Measurements from ENCODE around the gene PSD. TPM values are rescaled to one million over a fixed set of nuclear protein-coding genes. Genes with fewer than 3 reads are reported as not detected.
A peak's percentile ranks its signal among the peaks of the same experiment; 100 is the strongest.

PSD gene
- total RNA-seq, 6 experiments from 2014 or later = 0.37 to 1.4 (median 0.69) TPM

DNA sequence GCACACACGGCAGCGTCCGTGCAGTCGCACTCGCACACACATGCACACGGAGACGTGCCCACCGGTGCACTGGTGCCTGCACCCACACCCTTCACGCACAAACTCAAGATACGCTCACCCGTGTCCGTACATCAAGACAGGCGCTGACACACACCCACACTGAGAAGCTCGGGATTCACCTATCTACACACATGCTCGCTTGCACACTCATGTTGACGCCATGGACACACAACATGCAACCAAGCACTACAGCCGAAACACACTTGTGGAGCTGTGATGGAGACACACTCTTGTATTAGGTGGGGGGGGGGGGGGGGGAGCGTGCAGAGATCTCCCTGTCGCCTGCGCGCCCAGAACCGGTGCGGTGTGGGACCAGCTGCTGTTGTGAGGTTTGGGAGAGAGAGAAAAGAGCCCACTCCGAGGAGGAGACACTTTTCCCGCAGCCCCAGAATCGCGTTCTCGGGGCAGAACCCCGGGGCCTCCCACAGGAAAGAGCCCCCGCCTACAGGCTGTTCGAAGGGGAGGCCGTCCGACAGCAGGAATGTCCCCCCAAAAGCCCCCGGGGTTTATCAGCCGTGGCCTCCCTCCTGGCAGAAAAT lies 23.7 kb downstream of the PSD start:
- peak overlapping the region; percentile 86 for H3K4me3 Mint-ChIP-seq
- H3K9me3 Mint-ChIP-seq = no peaks in the 10 kb centered on the region
- no peak for DNase-seq

GRCh38 chr10:102394079-102394800 lies 24.3 kb downstream of the PSD start:
- peak; percentile 83 for DNase-seq
- H3K4me3 Mint-ChIP-seq = peak overlapping the region; percentile 86
- H3K4me1 Mint-ChIP-seq (ENCODE audit: low read depth) = peaks cover 29% of the 10 kb centered on the region
- H3K9me3 Mint-ChIP-seq = no peaks in the 10 kb centered on the region
- TF ChIP-seq, protein P1, sequence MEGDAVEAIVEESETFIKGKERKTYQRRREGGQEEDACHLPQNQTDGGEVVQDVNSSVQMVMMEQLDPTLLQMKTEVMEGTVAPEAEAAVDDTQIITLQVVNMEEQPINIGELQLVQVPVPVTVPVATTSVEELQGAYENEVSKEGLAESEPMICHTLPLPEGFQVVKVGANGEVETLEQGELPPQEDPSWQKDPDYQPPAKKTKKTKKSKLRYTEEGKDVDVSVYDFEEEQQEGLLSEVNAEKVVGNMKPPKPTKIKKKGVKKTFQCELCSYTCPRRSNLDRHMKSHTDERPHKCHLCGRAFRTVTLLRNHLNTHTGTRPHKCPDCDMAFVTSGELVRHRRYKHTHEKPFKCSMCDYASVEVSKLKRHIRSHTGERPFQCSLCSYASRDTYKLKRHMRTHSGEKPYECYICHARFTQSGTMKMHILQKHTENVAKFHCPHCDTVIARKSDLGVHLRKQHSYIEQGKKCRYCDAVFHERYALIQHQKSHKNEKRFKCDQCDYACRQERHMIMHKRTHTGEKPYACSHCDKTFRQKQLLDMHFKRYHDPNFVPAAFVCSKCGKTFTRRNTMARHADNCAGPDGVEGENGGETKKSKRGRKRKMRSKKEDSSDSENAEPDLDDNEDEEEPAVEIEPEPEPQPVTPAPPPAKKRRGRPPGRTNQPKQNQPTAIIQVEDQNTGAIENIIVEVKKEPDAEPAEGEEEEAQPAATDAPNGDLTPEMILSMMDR (IDR thresholded peaks at IDR 0.05) = peak; percentile 97
- H3K36me3 Mint-ChIP-seq (ENCODE audit: low read depth) = no peaks in the 10 kb centered on the region
- peaks cover 2% of the 10 kb centered on the region; the same call in 1 of the 2 replicates for H3K27me3 Mint-ChIP-seq (ENCODE audit: insufficient read depth)
- peak overlapping the region; percentile 92 for H3K27ac Mint-ChIP-seq

More for the DNA sequence above, 23.7 kb downstream of the PSD start:
- peak overlapping the region; percentile 92 for H3K27ac Mint-ChIP-seq
- H3K4me1 Mint-ChIP-seq (ENCODE audit: low read depth) = peaks cover 33% of the 10 kb centered on the region
- no peaks in the 10 kb centered on the region for H3K36me3 Mint-ChIP-seq (ENCODE audit: low read depth)
- TF ChIP-seq, protein P1 (IDR thresholded peaks at IDR 0.05) = no peak
- peaks cover 2% of the 10 kb centered on the region; the same call in 1 of the 2 replicates for H3K27me3 Mint-ChIP-seq (ENCODE audit: insufficient read depth)

DNA sequence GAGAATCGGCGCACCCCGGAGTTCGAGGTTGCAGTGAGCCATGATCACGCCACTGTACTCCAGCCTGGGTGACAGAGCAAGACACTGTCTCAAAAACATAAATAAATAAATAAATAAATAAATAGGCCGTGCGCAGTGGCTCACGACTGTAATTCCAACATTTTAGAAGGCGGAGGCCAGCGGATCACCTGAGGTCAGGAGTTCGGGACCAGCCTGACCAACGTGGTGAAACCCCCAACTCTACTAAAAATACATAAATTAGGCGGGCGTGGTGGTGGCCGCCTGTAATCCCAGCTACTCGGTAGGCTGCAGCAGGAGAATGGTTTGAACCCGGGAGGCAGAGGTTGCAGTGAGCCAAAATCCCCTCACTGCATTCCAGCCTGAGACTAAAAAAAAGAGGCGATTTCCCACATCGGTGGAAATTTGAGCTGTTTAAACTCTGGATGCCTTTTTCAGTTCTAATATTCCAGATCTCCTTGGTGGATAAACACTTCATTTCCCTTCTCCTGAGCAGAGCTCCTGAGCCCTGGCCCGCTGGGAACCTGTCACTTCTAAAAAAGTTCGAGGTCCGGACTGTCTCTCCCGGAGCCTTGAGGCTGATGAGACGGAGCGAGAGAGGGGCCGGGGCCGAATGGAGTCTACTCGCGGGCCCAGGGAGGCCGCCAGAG lies 25.0 kb downstream of the PSD start:
- Mint-ChIP-seq H3K27me3 (ENCODE audit: insufficient read depth) (peaks cover 2% of the 10 kb centered on the region), H3K4me3 (peak overlapping the region; percentile 86), H3K27ac (peak overlapping the region; percentile 92), H3K4me1 (ENCODE audit: low read depth) (peaks cover 28% of the 10 kb centered on the region), H3K36me3 (ENCODE audit: low read depth) (no peaks in the 10 kb centered on the region), H3K9me3 (no peaks in the 10 kb centered on the region)
- no peak for DNase-seq
- TF ChIP-seq, protein P1 (IDR thresholded peaks at IDR 0.05) = no peak; the same call in 1 of the 2 replicates

DNA sequence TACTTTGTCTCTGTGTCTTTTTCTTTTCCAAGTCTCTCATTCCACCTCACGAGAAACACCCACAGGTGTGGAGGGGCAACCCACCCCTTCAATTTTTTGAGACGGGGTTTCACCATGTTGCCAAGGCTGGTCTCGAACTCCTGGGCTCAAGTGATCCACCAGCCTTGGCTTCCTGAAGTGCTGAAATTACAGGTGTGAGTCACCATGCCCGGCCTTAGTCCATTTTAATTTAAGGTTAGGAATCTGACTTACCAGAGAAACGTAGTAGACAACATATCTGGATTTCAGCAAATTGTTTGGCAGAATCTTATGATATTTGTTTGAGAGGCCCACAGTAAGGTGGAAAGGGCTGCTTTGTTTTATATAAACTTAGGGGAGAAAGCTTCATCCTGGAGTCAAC lies 26.3 kb downstream of the PSD start:
- Mint-ChIP-seq H3K27ac (no peak overlapping the region), H3K27me3 (ENCODE audit: insufficient read depth) (no peaks in the 10 kb centered on the region; the same call in none of the 2 replicates), H3K4me3 (no peak overlapping the region), H3K9me3 (no peaks in the 10 kb centered on the region), H3K4me1 (ENCODE audit: low read depth) (peaks cover 22% of the 10 kb centered on the region), H3K36me3 (ENCODE audit: low read depth) (no peaks in the 10 kb centered on the region)
- TF ChIP-seq, protein P1 (IDR thresholded peaks at IDR 0.05) = no peak
- no peak for DNase-seq

DNA sequence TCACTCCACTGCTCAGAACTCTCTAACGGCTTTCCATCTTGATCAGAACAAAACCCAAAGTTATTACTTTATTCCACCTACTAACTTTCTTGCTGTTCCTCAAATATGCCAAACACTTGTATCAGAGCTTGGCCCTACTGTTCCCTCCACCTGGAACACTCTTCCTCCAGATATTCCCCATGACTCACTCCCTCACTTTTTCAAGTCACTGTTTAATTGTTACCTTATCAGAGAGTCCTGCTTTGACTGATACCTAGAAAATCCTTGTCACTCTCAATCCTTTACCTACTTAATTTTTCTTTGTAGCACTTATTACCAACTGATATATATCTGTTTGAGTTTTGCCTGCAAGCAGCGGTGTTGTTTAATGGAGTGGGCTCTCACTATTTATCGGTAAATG lies 28.7 kb downstream of the PSD start:
- TF ChIP-seq, protein P1 (IDR thresholded peaks at IDR 0.05) = no peak
- no peak for DNase-seq
- Mint-ChIP-seq H3K4me1 (ENCODE audit: low read depth) (peaks cover 16% of the 10 kb centered on the region), H3K4me3 (no peak overlapping the region), H3K27me3 (ENCODE audit: insufficient read depth) (peaks cover 3% of the 10 kb centered on the region), H3K9me3 (no peaks in the 10 kb centered on the region), H3K27ac (no peak overlapping the region), H3K36me3 (ENCODE audit: low read depth) (no peaks in the 10 kb centered on the region)
